ENCODE data around the gene USP40.

- TF ChIP-seq EZH2 (IDR thresholded peaks at IDR 0.05; ENCODE audit: borderline replicate concordance) (no peak), CTCF (IDR thresholded peaks at IDR 0.05; ENCODE audit: poor library complexity) (no peak), EZH2phosphoT487 (IDR thresholded peaks at IDR 0.05; ENCODE audit: low read depth, severe bottlenecking, unreplicated experiment) (no peak)
Measured at GRCh38 chr2:233588400-233588799, 21.8 kb upstream of the USP40 start.
